ENCODE measurements around the gene SLC50A1.
"Not testable (repeated sequence)": the region's sequence is repeated elsewhere in the genome, so short reads cannot be mapped to it uniquely, and the experiment has no call there.

- not testable (repeated sequence) for TF ChIP-seq CTCF (optimal IDR thresholded peaks at IDR 0.05 in 1 of 3, IDR thresholded peaks at IDR 0.05 in 1 of 3, conservative IDR thresholded peaks at IDR 0.05 in 1 of 3; ENCODE audit: extremely low read depth in 1 of 3, insufficient read depth in 2 of 3, low read length in 3 of 3); EZH2 (IDR thresholded peaks at IDR 0.05; ENCODE audit: low read length)
Observed at GRCh38 chr1:155164625-155165024, 29.0 kb downstream of the SLC50A1 start.
